ENCODE results near the gene SEPHS2.

GRCh38 chr16:30482366-30482765 is 36.7 kb upstream of the SEPHS2 start:
- TF ChIP-seq POLR2AphosphoS5 (IDR thresholded peaks at IDR 0.05) (no peak), POLR2A (IDR thresholded peaks at IDR 0.05) (no peak)

Data from suprapubic skin (tissue), 4 donors.